Measurements from ENCODE around the gene ANKRD33B. TPM values are rescaled to one million over a fixed set of nuclear protein-coding genes. Genes with fewer than 3 reads are reported as not detected.

ANKRD33B gene
- total RNA-seq, 1 donor from 2014 or later: 0.83 TPM

DNA sequence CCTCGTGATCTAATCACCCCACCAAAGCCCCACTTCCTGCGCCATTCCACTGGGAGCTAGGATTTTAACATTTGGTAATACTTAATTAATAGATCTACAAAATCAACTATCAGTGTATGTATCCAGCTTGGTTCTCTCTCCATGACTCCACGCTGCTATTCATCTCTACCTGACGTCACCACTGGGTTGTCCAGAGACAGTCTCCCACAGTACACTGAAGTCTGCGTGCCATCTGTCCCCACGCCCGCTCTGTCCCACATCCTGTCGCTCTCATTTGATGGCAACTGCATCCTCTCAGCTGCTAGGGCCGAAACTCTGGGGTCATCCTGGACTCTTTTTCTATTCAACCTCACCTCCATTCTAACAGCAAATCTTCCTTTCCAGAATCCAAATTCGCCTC is 53.2 kb downstream of the ANKRD33B start:
- no peaks in the 10 kb centered on the region for H3K4me1 Mint-ChIP-seq (ENCODE audit: unreplicated experiment)
- H3K9me3 Mint-ChIP-seq (ENCODE audit: unreplicated experiment): peaks cover 19% of the 10 kb centered on the region
- no peaks in the 10 kb centered on the region for H3K27me3 Mint-ChIP-seq (ENCODE audit: unreplicated experiment)
- TF ChIP-seq, protein P1, sequence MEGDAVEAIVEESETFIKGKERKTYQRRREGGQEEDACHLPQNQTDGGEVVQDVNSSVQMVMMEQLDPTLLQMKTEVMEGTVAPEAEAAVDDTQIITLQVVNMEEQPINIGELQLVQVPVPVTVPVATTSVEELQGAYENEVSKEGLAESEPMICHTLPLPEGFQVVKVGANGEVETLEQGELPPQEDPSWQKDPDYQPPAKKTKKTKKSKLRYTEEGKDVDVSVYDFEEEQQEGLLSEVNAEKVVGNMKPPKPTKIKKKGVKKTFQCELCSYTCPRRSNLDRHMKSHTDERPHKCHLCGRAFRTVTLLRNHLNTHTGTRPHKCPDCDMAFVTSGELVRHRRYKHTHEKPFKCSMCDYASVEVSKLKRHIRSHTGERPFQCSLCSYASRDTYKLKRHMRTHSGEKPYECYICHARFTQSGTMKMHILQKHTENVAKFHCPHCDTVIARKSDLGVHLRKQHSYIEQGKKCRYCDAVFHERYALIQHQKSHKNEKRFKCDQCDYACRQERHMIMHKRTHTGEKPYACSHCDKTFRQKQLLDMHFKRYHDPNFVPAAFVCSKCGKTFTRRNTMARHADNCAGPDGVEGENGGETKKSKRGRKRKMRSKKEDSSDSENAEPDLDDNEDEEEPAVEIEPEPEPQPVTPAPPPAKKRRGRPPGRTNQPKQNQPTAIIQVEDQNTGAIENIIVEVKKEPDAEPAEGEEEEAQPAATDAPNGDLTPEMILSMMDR (IDR thresholded peaks at IDR 0.05): no peak
- no peak for DNase-seq (ENCODE audit: extremely low spot score, unreplicated experiment)
- H3K36me3 Mint-ChIP-seq (ENCODE audit: unreplicated experiment): peaks cover 9% of the 10 kb centered on the region
- no peak overlapping the region for H3K27ac Mint-ChIP-seq (ENCODE audit: unreplicated experiment)
- no peak overlapping the region for H3K4me3 Mint-ChIP-seq (ENCODE audit: unreplicated experiment)

DNA sequence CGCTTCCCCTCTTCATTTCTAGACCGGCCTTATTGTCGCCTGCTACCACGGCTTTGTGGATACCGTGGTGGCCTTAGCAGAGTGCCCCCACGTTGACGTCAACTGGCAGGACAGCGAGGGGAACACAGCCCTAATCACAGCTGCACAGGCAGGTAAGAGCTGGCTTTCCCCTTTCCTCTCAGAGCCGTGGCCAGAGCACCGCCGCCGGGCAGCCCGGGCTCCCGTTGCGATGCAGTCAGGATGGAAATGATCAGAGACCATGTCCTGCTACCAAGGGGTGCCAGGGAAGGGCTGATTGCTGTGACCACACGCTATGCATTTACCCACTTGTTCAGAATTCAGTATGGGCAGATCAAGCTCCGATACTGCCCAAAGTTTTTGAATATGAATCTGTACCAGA is 54.4 kb downstream of the ANKRD33B start:
- H3K9me3 Mint-ChIP-seq (ENCODE audit: unreplicated experiment): peaks cover 19% of the 10 kb centered on the region
- TF ChIP-seq, protein P1 (IDR thresholded peaks at IDR 0.05): no peak
- no peaks in the 10 kb centered on the region for H3K4me1 Mint-ChIP-seq (ENCODE audit: unreplicated experiment)
- no peak overlapping the region for H3K4me3 Mint-ChIP-seq (ENCODE audit: unreplicated experiment)
- no peak for DNase-seq (ENCODE audit: extremely low spot score, unreplicated experiment)
- no peak overlapping the region for H3K27ac Mint-ChIP-seq (ENCODE audit: unreplicated experiment)
- H3K36me3 Mint-ChIP-seq (ENCODE audit: unreplicated experiment): peaks cover 9% of the 10 kb centered on the region
- H3K27me3 Mint-ChIP-seq (ENCODE audit: unreplicated experiment): no peaks in the 10 kb centered on the region

DNA sequence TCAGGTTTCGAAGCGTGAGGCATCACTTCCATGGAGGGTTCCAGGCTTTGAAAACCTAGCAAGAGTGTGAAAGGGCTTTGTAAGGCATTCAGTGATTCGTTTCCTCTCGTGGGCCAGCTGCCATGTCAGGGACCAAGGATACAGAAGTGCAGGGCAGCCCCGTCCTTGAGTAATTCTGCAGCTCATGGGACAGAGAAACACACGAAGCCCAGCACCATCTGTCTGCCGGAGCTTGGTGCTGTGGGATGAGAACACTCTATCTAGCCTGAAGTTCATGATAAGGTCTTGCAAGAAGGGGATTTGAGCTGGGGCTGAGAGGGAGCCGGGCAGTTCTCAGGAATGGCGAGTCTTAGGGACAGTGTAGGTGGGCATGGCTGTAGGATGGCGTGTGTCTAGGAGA is 55.8 kb downstream of the ANKRD33B start:
- Mint-ChIP-seq H3K4me1 (ENCODE audit: unreplicated experiment) (no peaks in the 10 kb centered on the region), H3K36me3 (ENCODE audit: unreplicated experiment) (peaks cover 9% of the 10 kb centered on the region), H3K9me3 (ENCODE audit: unreplicated experiment) (peaks cover 19% of the 10 kb centered on the region), H3K4me3 (ENCODE audit: unreplicated experiment) (no peak overlapping the region), H3K27ac (ENCODE audit: unreplicated experiment) (no peak overlapping the region), H3K27me3 (ENCODE audit: unreplicated experiment) (no peaks in the 10 kb centered on the region)
- TF ChIP-seq, protein P1 (IDR thresholded peaks at IDR 0.05): no peak
- no peak for DNase-seq (ENCODE audit: extremely low spot score, unreplicated experiment)

DNA sequence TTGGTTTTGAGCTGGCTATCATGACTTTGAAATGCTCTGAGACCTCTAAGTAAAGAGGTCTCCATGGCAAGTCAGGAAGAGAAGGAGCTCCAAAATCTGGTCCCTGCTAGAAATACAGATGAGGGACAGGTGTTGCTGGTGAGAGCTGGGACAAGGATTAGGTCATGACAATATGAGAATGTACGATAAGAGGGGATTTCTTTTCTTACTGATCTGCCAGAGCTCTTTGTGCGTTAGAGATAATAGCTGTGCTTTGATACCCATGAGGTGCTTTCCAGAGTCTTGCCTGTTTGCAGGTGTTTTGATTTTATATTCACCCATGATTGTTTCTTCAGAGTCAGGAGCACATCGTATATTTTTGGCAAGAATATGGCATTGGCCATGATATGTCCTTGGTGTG is 56.5 kb downstream of the ANKRD33B start:
- Mint-ChIP-seq H3K27ac (ENCODE audit: unreplicated experiment) (no peak overlapping the region), H3K36me3 (ENCODE audit: unreplicated experiment) (peaks cover 9% of the 10 kb centered on the region)
- TF ChIP-seq, protein P1 (IDR thresholded peaks at IDR 0.05): no peak

DNA sequence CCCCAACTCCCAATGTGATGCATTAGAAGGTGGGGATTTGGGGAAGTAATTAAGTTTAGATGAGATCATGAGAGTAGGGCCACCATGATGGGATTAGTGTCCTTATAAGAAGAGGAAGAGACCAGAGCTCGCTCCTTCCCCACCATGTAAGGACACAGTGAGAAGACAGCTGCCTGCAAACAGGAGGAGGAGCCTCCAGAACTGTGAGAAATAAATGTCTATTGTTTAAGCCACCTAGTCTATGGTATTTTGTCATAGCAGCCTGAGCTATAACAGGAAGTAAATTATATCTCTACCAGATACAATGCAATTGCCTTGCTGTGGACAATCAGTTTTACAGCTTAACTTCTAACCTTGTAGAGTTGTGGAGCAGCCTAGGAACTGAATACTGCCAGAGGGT is 58.0 kb downstream of the ANKRD33B start:
- peaks cover under 1% of the 10 kb centered on the region for H3K4me1 Mint-ChIP-seq (ENCODE audit: unreplicated experiment)
- TF ChIP-seq, protein P1 (IDR thresholded peaks at IDR 0.05): no peak
- H3K27me3 Mint-ChIP-seq (ENCODE audit: unreplicated experiment): no peaks in the 10 kb centered on the region
- no peak overlapping the region for H3K4me3 Mint-ChIP-seq (ENCODE audit: unreplicated experiment)
- peaks cover 19% of the 10 kb centered on the region for H3K9me3 Mint-ChIP-seq (ENCODE audit: unreplicated experiment)
- H3K27ac Mint-ChIP-seq (ENCODE audit: unreplicated experiment): no peak overlapping the region
- no peak for DNase-seq (ENCODE audit: extremely low spot score, unreplicated experiment)
- peaks cover 9% of the 10 kb centered on the region for H3K36me3 Mint-ChIP-seq (ENCODE audit: unreplicated experiment)

More for the DNA sequence above, 56.5 kb downstream of the ANKRD33B start:
- Mint-ChIP-seq H3K9me3 (ENCODE audit: unreplicated experiment) (peaks cover 19% of the 10 kb centered on the region), H3K4me1 (ENCODE audit: unreplicated experiment) (no peaks in the 10 kb centered on the region), H3K27me3 (ENCODE audit: unreplicated experiment) (no peaks in the 10 kb centered on the region), H3K4me3 (ENCODE audit: unreplicated experiment) (no peak overlapping the region)
- no peak for DNase-seq (ENCODE audit: extremely low spot score, unreplicated experiment)

All from osteocyte (in vitro differentiated cells).